Endothelial cell of umbilical vein (primary cell): Measurements from ENCODE around the gene JAGN1. TPM values are rescaled to one million over a fixed set of nuclear protein-coding genes. Genes with fewer than 3 reads are reported as not detected.
"Not testable (repeated sequence)": the region's sequence is repeated elsewhere in the genome, so short reads cannot be mapped to it uniquely, and the experiment has no call there.

Source experiments
- BruUV-seq: library from RNA; stranded (reverse); fragments of 400-500 nt; replicated peaks from 2 replicates; lab custom pipeline; 2021; lab: Mats Ljungman, UMichigan
- CTCF ChIA-PET: fragments of 300-600, 350-600 bp; sonication (Branson Sonifier 250); formaldehyde crosslinking; loops from one replicate; lab custom pipeline; 2021; ENCODE audit warnings: antibody characterized with exemption, inconsistent platforms; lab: Charles Lee
- POLR2A ChIA-PET: fragments of 300-600, 350-600 bp; sonication (Branson Sonifier 250); formaldehyde crosslinking; loops from one replicate; lab custom pipeline; 2021; ENCODE audit warnings: antibody characterized with exemption, inconsistent platforms; lab: Charles Lee
- DNase-seq: peaks from one replicate; pipeline ENCODE4 v3.0.0-alpha.2; 2011; ENCODE audit warnings: low read depth, low spot score
- FAIRE-seq: peaks from 2 replicates; lab custom pipeline; 2011; peaks lifted over from hg19 to GRCh38; lab: Jason Lieb, UNC
- H2AFZ ChIP-seq: 2 replicates; pipeline ENCODE4 v1.6.0; 2012; ENCODE audit warnings: low read depth, low read length, control low read depth, inconsistent platforms
- H3K27ac ChIP-seq: 2 replicates; pipeline ENCODE4 v1.5.1; 2011; ENCODE audit warnings: low read depth, mild to moderate bottlenecking, control low read depth, low read length, moderate library complexity; ENCODE audit not compliant: insufficient read depth
- H3K27me3 ChIP-seq, 2 experiments: 2 replicates each; pipeline versions ENCODE4 v1.6.0 to v1.6.1; 2011; ENCODE audit warnings: low read length in 2 of 2, mixed read lengths in 1 of 2; ENCODE audit not compliant: control insufficient read depth in 2 of 2, insufficient read depth in 2 of 2
- H3K36me3 ChIP-seq, 2 experiments: 2 replicates in 1 of 2; 3 replicates in 1 of 2; pipeline ENCODE4 v1.5.1; 2011; ENCODE audit warnings: low read length in 2 of 2, mild to moderate bottlenecking in 1 of 2, moderate library complexity in 1 of 2; ENCODE audit not compliant: control insufficient read depth in 2 of 2, insufficient read depth in 2 of 2; ENCODE audit errors: extremely low read depth in 1 of 2
- H3K4me1 ChIP-seq: 3 replicates; pipeline ENCODE4 v1.5.1; 2011; ENCODE audit warnings: mild to moderate bottlenecking, low read length; ENCODE audit not compliant: control insufficient read depth, insufficient read depth; ENCODE audit errors: extremely low read depth
- H3K4me2 ChIP-seq: 2 replicates; pipeline ENCODE4 v1.6.1; 2011; ENCODE audit warnings: low read length, control low read depth, mixed read lengths; ENCODE audit not compliant: insufficient read depth
- H3K4me3 ChIP-seq, 3 experiments: fragments of 200-600 bp in 1 of 3; sonication (generic), shearing (Covaris generic) in 1 of 3; replicated peaks in 1 of 3; 2 replicates each; pipeline ENCODE4 v1.5.1; 2011 to 2016; ENCODE audit warnings: control low read depth in 3 of 3, low read length in 3 of 3, mild to moderate bottlenecking in 2 of 3, inconsistent platforms in 1 of 3, low read depth in 1 of 3, moderate library complexity in 1 of 3; ENCODE audit not compliant: insufficient read depth in 1 of 3
- H3K79me2 ChIP-seq: 2 replicates; pipeline ENCODE4 v1.6.0; 2012; ENCODE audit warnings: low read length, inconsistent platforms; ENCODE audit not compliant: control insufficient read depth, insufficient read depth
- H3K9ac ChIP-seq: replicated peaks from 2 replicates; pipeline ENCODE3; 2011; ENCODE audit warnings: low read length, control low read depth; ENCODE audit not compliant: insufficient read depth; ENCODE audit errors: extremely low read depth
- H3K9me1 ChIP-seq: replicated peaks from 3 replicates; pipeline ENCODE4 v1.6.0; 2011; ENCODE audit warnings: mild to moderate bottlenecking, low read length; ENCODE audit not compliant: control insufficient read depth, insufficient read depth; ENCODE audit errors: extremely low read depth
- H3K9me3 ChIP-seq: replicated peaks from 2 replicates; pipeline ENCODE4 v1.5.1; 2012; ENCODE audit warnings: low read length, inconsistent platforms; ENCODE audit not compliant: control insufficient read depth, insufficient read depth
- H4K20me1 ChIP-seq: replicated peaks from 2 replicates; pipeline ENCODE3; 2011; ENCODE audit warnings: mild to moderate bottlenecking, low read length; ENCODE audit not compliant: control insufficient read depth, insufficient read depth; ENCODE audit errors: extremely low read depth
- CTCF ChIP-seq, 2 donors: IDR thresholded peaks; 1 replicate in 1 of 2; 2 replicates in 1 of 2; pipeline ENCODE4 v1.5.1; 2011; ENCODE audit warnings: low read length in 2 of 2, mild to moderate bottlenecking in 2 of 2, moderate library complexity in 2 of 2, control low read depth in 1 of 2, inconsistent platforms in 1 of 2, low read depth in 1 of 2; ENCODE audit not compliant: insufficient read depth in 1 of 2; ENCODE audit errors: extremely low read depth in 1 of 2
- EZH2 ChIP-seq: IDR thresholded peaks from 2 replicates; pipeline ENCODE4 v1.6.1; 2012; ENCODE audit warnings: borderline replicate concordance, low read depth, mild to moderate bottlenecking, moderate library complexity, low read length, inconsistent platforms; ENCODE audit not compliant: severe bottlenecking
- FOS ChIP-seq: IDR thresholded peaks from 2 replicates; pipeline ENCODE4 v1.6.1; 2011; ENCODE audit warnings: mild to moderate bottlenecking, low read length, moderate library complexity, borderline replicate concordance; ENCODE audit not compliant: insufficient read depth
- GATA2 ChIP-seq: IDR thresholded peaks from 2 replicates; pipeline ENCODE4 v1.7.0; 2011; ENCODE audit warnings: low read depth, mild to moderate bottlenecking, moderate library complexity, mixed read lengths, low read length; ENCODE audit not compliant: insufficient read length, insufficient read depth
- JUN ChIP-seq: IDR thresholded peaks from 2 replicates; pipeline ENCODE4 v1.6.1; 2011; ENCODE audit warnings: borderline replicate concordance, low read depth; ENCODE audit not compliant: insufficient read length, insufficient read depth
- MAX ChIP-seq: IDR thresholded peaks from 2 replicates; pipeline ENCODE4 v1.6.1; 2011; ENCODE audit not compliant: insufficient read depth, insufficient read length
- MYC ChIP-seq: IDR thresholded peaks from one replicate; pipeline ENCODE4 v1.6.1; 2011; ENCODE audit warnings: mild to moderate bottlenecking, low read depth, low read length
- POLR2A ChIP-seq: IDR thresholded peaks from 2 replicates; pipeline ENCODE4 v1.6.1; 2012; ENCODE audit warnings: low read depth, mild to moderate bottlenecking, control low read depth, low read length
- POLR2AphosphoS5 ChIP-seq: IDR thresholded peaks from 2 replicates; pipeline ENCODE4 v1.6.1; 2012; ENCODE audit warnings: low read depth, mild to moderate bottlenecking, control low read depth, low read length, moderate library complexity; ENCODE audit not compliant: insufficient read depth
- dilution Hi-C: fragments of 300-500 bp; cut with MboI; formaldehyde crosslinking; loops from one replicate; pipeline ENCODE4 v1.15.0; 2019; ENCODE audit warnings: low sequenced_read_pairs; ENCODE audit not compliant: extremely low pct_ligation_motif_present
- intact Hi-C: fragments of 100-400 bp; cut with micrococcal nuclease; formaldehyde crosslinking; loops from one replicate; pipeline ENCODE4 v1.10.0; 2022
- polyA plus RNA-seq, 4 experiments: library from polyadenylated mRNA; depleted of rRNA in 3 of 4; stranded (reverse) in 3 of 4; unstranded in 1 of 4; fragments of >200 nt; gene quantifications; 2 replicates each; pipeline versions ENCODE4 v1.2.1 to v1.2.3, GENCODE V29; 2011 to 2012; ENCODE audit warnings: missing spikeins in 1 of 4
- total RNA-seq: library from RNA; stranded (reverse); gene quantifications from 2 replicates; pipeline ENCODE4 v1.2.3, GENCODE V29; 2021

The JAGN1 gene
- total and polyA plus RNA-seq, 2 donors (not counting 3 experiments of a cell fraction or from before 2014, with no cell fraction given): 29.6 to 46.5 TPM

- DNase-seq: no peak
- no peak overlapping the region for H3K4me3 ChIP-seq
- no peak overlapping the region for H3K4me2 ChIP-seq
- no TSS peak for BruUV-seq
- no peak overlapping the region for H3K9ac ChIP-seq
- ChIA-PET POLR2A (no interaction called here), CTCF (interaction anchor here (1.1 kb wide), 1 partner anchor 8 kb away, joined by 5 read pairs; no protein-coding TSS in a partner anchor)
- no peak for FAIRE-seq
- no peaks in the 10 kb centered on the region for H3K9me3 ChIP-seq
- H4K20me1 ChIP-seq: no peaks in the 10 kb centered on the region
- peaks cover 8% of the 10 kb centered on the region for H3K4me1 ChIP-seq
- H3K36me3 ChIP-seq: peaks cover 2 to 9% of the 10 kb centered on the region in 2 experiments
- intact Hi-C loops: loop anchor here (10.0 kb wide), 2 partner anchors 434 to 796 kb away; no protein-coding TSS in a partner anchor
- dilution Hi-C loops: no loop called here
- no peaks in the 10 kb centered on the region for H3K79me2 ChIP-seq
- no peak overlapping the region for H2AFZ ChIP-seq
- TF ChIP-seq EZH2 (no peak), FOS (no peak), JUN (no peak), CTCF (IDR thresholded peaks at IDR 0.05; ENCODE audit: extremely low read depth in 1 of 2, insufficient read depth in 1 of 2, low read depth in 1 of 2, low read length in 2 of 2) (no peak), MYC (no peak), MAX (no peak), POLR2A (no peak), POLR2AphosphoS5 (no peak), GATA2 (no peak)
- no peaks in the 10 kb centered on the region for H3K9me1 ChIP-seq
- H3K27ac ChIP-seq: no peak overlapping the region
- no peaks in the 10 kb centered on the region for H3K27me3 ChIP-seq
Measured at GRCh38 chr3:9938966-9939365, 48.6 kb downstream of the JAGN1 start.

GRCh38 chr3:9939906-9940305, 49.5 kb downstream of the JAGN1 start:
- H3K9me3 ChIP-seq, H3K27ac ChIP-seq, DNase-seq, H4K20me1 ChIP-seq, H3K9me1 ChIP-seq, POLR2A ChIA-PET, H2AFZ ChIP-seq, CTCF ChIA-PET, H3K4me3 ChIP-seq, H3K36me3 ChIP-seq, FAIRE-seq, H3K4me1 ChIP-seq, H3K79me2 ChIP-seq, BruUV-seq, H3K27me3 ChIP-seq, dilution Hi-C loops, H3K9ac ChIP-seq, H3K4me2 ChIP-seq: not testable (repeated sequence)
- intact Hi-C loops: loop anchor here (10.0 kb wide), 2 partner anchors 435 to 795 kb away; no protein-coding TSS in a partner anchor
